A172 (cell line): ENCODE results near the gene KATNAL1. TPM values are rescaled to one million over a fixed set of nuclear protein-coding genes. Genes with fewer than 3 reads are reported as not detected.
A peak's percentile ranks its signal among the peaks of the same experiment; 100 is the strongest.

Source experiments
- DNase-seq: peaks from one replicate; pipeline ENCODE4 v3.0.0-alpha.2; 2015; ENCODE audit warnings: low spot score
- total RNA-seq: library from RNA; depleted of rRNA; stranded (reverse); fragments of >200 nt; shearing (Covaris generic); gene quantifications from 2 replicates; pipeline ENCODE4 v1.2.3, GENCODE V29; 2014; rRNA removed

Gene KATNAL1
- total RNA-seq, 1 experiment from 2014 or later: 119 TPM

- no peak for DNase-seq
These were observed 143.2 kb downstream of the KATNAL1 start for GRCh38 chr13:30164146-30164545.

- DNase-seq: no peak
These were observed 143.9 kb downstream of the KATNAL1 start for GRCh38 chr13:30163441-30163840.

GRCh38 chr13:30159446-30159839 lies 147.9 kb downstream of the KATNAL1 start:
- peak; percentile 91 for DNase-seq

- peak; percentile 65 for DNase-seq
These were observed 148.4 kb downstream of the KATNAL1 start for GRCh38 chr13:30158774-30159445.

GRCh38 chr13:30157616-30157993 lies 149.7 kb downstream of the KATNAL1 start:
- DNase-seq: no peak

GRCh38 chr13:30156826-30157615 lies 150.3 kb downstream of the KATNAL1 start:
- no peak for DNase-seq

GRCh38 chr13:30156270-30156669 lies 151.1 kb downstream of the KATNAL1 start:
- DNase-seq: no peak

- no peak for DNase-seq
These were observed 152.4 kb downstream of the KATNAL1 start for GRCh38 chr13:30154931-30155330.

- DNase-seq: no peak
These were observed 152.8 kb downstream of the KATNAL1 start for GRCh38 chr13:30154531-30154930.

- DNase-seq: no peak
These were observed 153.6 kb downstream of the KATNAL1 start for GRCh38 chr13:30153545-30154426.

Other genes starting within 250 kb of the KATNAL1 start
- not detected in 2 replicates for gene UBE2L5, start 114.9 kb upstream of the KATNAL1 start, total RNA-seq
- 831 and 1,184 TPM in 2 replicates for gene HMGB1, start 158.4 kb upstream of the KATNAL1 start, total RNA-seq